ENCODE measurements around the gene TMEM203.

- TF ChIP-seq ATF2 (IDR thresholded peaks at IDR 0.05; ENCODE audit: low read length) (no peak), NR2C1 (IDR thresholded peaks at IDR 0.05) (no peak), ZBTB40 (IDR thresholded peaks at IDR 0.05; ENCODE audit: borderline replicate concordance) (no peak)
- TF ChIP-seq, protein P1, sequence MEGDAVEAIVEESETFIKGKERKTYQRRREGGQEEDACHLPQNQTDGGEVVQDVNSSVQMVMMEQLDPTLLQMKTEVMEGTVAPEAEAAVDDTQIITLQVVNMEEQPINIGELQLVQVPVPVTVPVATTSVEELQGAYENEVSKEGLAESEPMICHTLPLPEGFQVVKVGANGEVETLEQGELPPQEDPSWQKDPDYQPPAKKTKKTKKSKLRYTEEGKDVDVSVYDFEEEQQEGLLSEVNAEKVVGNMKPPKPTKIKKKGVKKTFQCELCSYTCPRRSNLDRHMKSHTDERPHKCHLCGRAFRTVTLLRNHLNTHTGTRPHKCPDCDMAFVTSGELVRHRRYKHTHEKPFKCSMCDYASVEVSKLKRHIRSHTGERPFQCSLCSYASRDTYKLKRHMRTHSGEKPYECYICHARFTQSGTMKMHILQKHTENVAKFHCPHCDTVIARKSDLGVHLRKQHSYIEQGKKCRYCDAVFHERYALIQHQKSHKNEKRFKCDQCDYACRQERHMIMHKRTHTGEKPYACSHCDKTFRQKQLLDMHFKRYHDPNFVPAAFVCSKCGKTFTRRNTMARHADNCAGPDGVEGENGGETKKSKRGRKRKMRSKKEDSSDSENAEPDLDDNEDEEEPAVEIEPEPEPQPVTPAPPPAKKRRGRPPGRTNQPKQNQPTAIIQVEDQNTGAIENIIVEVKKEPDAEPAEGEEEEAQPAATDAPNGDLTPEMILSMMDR (IDR thresholded peaks at IDR 0.05 in 2 of 3, conservative IDR thresholded peaks at IDR 0.05 in 1 of 3; ENCODE audit: control insufficient read depth in 2 of 3, extremely low read depth in 1 of 3, insufficient read depth in 1 of 3, low read depth in 3 of 3, low read length in 3 of 3), result no peak
Observed at GRCh38 chr9:137217276-137218211, 12.1 kb upstream of the TMEM203 start.

Data from GM12878 (cell line).